ENCODE data around the gene ACR. TPM values are rescaled to one million over a fixed set of nuclear protein-coding genes. Genes with fewer than 3 reads are reported as not detected.

Gene ACR
- total and polyA plus RNA-seq, 2 donors from 2014 or later = 1.0 to 1.6 TPM

DNA sequence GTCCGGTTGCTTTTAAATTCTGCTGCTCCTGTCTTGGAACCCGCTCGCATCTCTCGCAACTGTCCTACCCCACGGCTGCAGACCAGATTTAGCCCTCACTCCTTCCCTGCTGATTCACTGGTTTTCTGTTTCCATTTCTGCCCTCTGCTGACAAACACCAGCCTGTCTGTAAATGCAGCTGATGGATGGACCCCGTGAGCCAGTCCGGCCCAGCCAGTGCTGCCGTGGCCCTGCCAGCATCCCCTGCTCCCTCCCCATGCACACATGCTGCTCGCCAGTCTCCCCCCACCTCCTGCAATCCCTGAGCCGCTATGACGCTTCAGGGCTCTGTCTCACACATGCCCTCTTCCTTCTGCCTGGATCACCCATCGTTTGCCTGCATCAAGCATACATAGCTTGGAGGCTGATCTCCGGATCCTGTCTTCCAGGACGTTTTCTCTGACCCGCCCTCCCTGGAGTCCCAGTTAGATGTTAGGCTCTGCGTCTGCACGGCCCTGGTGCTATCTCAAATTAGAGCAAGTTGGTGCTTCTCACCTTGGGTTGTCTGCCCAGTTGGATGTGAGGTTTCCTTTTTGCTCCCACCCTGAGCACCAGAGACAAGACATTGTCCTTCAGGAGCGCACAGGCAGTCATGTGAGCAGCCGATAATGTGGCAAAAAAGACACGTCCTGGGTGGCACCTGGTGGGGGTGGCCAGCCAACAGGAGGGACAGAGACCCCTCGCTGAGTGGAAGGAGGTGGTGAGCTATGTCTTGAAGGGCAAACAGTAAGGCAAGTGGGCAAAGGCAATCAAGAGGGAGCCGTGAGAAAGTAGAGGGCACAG, 4.3 kb upstream of the ACR start:
- Histone ChIP-seq H3K4me1 (ENCODE audit: control insufficient read depth in 2 of 3, insufficient read depth in 2 of 3, low read depth in 1 of 3, low read length in 3 of 3) (no peaks in the 10 kb centered on the region), H3K4me3 (ENCODE audit: low read length in 3 of 3) (no peak overlapping the region), H3K36me3 (ENCODE audit: control insufficient read depth in 2 of 3, insufficient read depth in 3 of 3, low read length in 3 of 3) (no peaks in the 10 kb centered on the region), H3K27me3 (ENCODE audit: control insufficient read depth, insufficient read depth, low read length) (no peaks in the 10 kb centered on the region), H3K27ac (ENCODE audit: low read depth in 2 of 2, low read length in 2 of 2) (no peak overlapping the region), H3K9ac (ENCODE audit: low read length in 3 of 3) (no peak overlapping the region), H3K9me3 (ENCODE audit: control insufficient read depth in 2 of 3, insufficient read depth in 1 of 3, low read length in 3 of 3) (no peaks in the 10 kb centered on the region)
- DNase-seq = peak; percentile 19 to 56 (median 27)
- no peak for TF ChIP-seq CTCF (IDR thresholded peaks at IDR 0.05; ENCODE audit: borderline replicate concordance, extremely low read depth, insufficient read depth)
- FAIRE-seq = no peak
- intact Hi-C loops (cut with DNase I) = no loop called here

- Histone ChIP-seq H3K27me3 (ENCODE audit: control insufficient read depth, insufficient read depth, low read length) (no peaks in the 10 kb centered on the region), H3K27ac (ENCODE audit: low read depth in 2 of 2, low read length in 2 of 2) (no peak overlapping the region), H3K4me3 (ENCODE audit: low read length in 3 of 3) (no peak overlapping the region), H3K36me3 (ENCODE audit: control insufficient read depth in 2 of 3, insufficient read depth in 3 of 3, low read length in 3 of 3) (no peaks in the 10 kb centered on the region), H3K9me3 (ENCODE audit: control insufficient read depth in 2 of 3, insufficient read depth in 1 of 3, low read length in 3 of 3) (no peaks in the 10 kb centered on the region), H3K9ac (ENCODE audit: low read length in 3 of 3) (no peak overlapping the region), H3K4me1 (ENCODE audit: control insufficient read depth in 2 of 3, insufficient read depth in 2 of 3, low read depth in 1 of 3, low read length in 3 of 3) (no peaks in the 10 kb centered on the region)
- DNase-seq (peak in 1 of 5 donors; percentile 49), FAIRE-seq (no peak)
- TF ChIP-seq CTCF (IDR thresholded peaks at IDR 0.05; ENCODE audit: borderline replicate concordance, extremely low read depth, insufficient read depth) = no peak
- intact Hi-C loops (cut with DNase I) = no loop called here
Observed at GRCh38 chr22:50734343-50734771, 3.6 kb upstream of the ACR start.

GRCh38 chr22:50734986-50735738, 2.8 kb upstream of the ACR start:
- H3K27me3 ChIP-seq (ENCODE audit: control insufficient read depth, insufficient read depth, low read length) = no peaks in the 10 kb centered on the region
- no peak overlapping the region for H3K4me3 ChIP-seq (ENCODE audit: low read length in 3 of 3)
- no peak for FAIRE-seq
- intact Hi-C loops (cut with DNase I) = no loop called here
- no peak overlapping the region for H3K27ac ChIP-seq (ENCODE audit: low read depth in 2 of 2, low read length in 2 of 2)
- H3K9ac ChIP-seq (ENCODE audit: low read length in 3 of 3) = no peak overlapping the region
- no peaks in the 10 kb centered on the region for H3K9me3 ChIP-seq (ENCODE audit: control insufficient read depth in 2 of 3, insufficient read depth in 1 of 3, low read length in 3 of 3)
- TF ChIP-seq CTCF (IDR thresholded peaks at IDR 0.05; ENCODE audit: borderline replicate concordance, extremely low read depth, insufficient read depth) = no peak
- H3K36me3 ChIP-seq (ENCODE audit: control insufficient read depth in 2 of 3, insufficient read depth in 3 of 3, low read length in 3 of 3) = no peaks in the 10 kb centered on the region
- no peaks in the 10 kb centered on the region for H3K4me1 ChIP-seq (ENCODE audit: control insufficient read depth in 2 of 3, insufficient read depth in 2 of 3, low read depth in 1 of 3, low read length in 3 of 3)
- peak in 2 of 5 donors; percentile 28 to 29 for DNase-seq

Measured in kidney (tissue), 14 donors.